HCT116 (cell line): Measurements from ENCODE around the gene ZBTB7C.

Source experiments
- POLR2A ChIP-seq: IDR thresholded peaks from 2 replicates; pipeline ENCODE4 v1.7.0; 2011; ENCODE audit warnings: borderline replicate concordance; ENCODE audit not compliant: insufficient read depth, insufficient read length; ENCODE audit errors: extremely low read depth
- YY1 ChIP-seq: IDR thresholded peaks from 2 replicates; pipeline ENCODE4 v1.6.1; 2011; ENCODE audit warnings: low read length, low read depth, moderate library complexity, mild to moderate bottlenecking; ENCODE audit not compliant: insufficient replicate concordance; ENCODE audit errors: extremely low read depth
- TF ChIP-seq, protein P1 (sequence below), 3 experiments: fragments of 200-600 bp in 1 of 3; sonication (generic) in 1 of 3; IDR thresholded peaks in 2 of 3; conservative IDR thresholded peaks in 1 of 3; 2 replicates each; pipeline ENCODE4 v1.5.1; 2012 to 2017; ENCODE audit warnings: low read depth in 2 of 3, low read length in 2 of 3, antibody characterized with exemption in 1 of 3, borderline replicate concordance in 1 of 3, control low read depth in 1 of 3, mild to moderate bottlenecking in 1 of 3, mixed read lengths in 1 of 3, mixed run types in 1 of 3, moderate library complexity in 1 of 3; ENCODE audit not compliant: insufficient read depth in 1 of 3

DNA sequence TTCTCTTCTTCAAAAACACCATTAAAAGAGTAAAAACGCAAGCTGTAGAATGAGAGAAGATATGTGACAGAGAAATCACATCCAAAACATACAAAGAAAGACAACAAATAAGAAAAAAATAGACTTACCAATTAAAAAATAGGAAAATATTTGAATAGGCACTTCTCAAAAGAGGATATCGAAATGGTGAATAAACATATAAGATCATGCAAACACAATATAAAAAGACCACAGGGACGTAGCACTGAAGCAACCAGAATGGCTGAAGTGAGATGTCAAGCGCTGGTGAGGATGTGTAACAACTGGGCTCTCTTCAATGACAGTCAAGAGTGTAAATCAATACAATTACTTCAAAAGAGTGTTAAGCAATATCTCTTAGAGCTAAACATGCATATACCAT lies 202.3 kb downstream of the ZBTB7C start:
- TF ChIP-seq, protein P1, sequence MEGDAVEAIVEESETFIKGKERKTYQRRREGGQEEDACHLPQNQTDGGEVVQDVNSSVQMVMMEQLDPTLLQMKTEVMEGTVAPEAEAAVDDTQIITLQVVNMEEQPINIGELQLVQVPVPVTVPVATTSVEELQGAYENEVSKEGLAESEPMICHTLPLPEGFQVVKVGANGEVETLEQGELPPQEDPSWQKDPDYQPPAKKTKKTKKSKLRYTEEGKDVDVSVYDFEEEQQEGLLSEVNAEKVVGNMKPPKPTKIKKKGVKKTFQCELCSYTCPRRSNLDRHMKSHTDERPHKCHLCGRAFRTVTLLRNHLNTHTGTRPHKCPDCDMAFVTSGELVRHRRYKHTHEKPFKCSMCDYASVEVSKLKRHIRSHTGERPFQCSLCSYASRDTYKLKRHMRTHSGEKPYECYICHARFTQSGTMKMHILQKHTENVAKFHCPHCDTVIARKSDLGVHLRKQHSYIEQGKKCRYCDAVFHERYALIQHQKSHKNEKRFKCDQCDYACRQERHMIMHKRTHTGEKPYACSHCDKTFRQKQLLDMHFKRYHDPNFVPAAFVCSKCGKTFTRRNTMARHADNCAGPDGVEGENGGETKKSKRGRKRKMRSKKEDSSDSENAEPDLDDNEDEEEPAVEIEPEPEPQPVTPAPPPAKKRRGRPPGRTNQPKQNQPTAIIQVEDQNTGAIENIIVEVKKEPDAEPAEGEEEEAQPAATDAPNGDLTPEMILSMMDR (IDR thresholded peaks at IDR 0.05 in 2 of 3, conservative IDR thresholded peaks at IDR 0.05 in 1 of 3; ENCODE audit: borderline replicate concordance in 1 of 3, insufficient read depth in 1 of 3, low read depth in 2 of 3, low read length in 2 of 3) = no peak
- no peak for TF ChIP-seq POLR2A
- no peak for TF ChIP-seq YY1
